Measurements from ENCODE around the gene SCAMP4.
A peak's percentile ranks its signal among the peaks of the same experiment; 100 is the strongest.
"Not testable (repeated sequence)": the region's sequence is repeated elsewhere in the genome, so short reads cannot be mapped to it uniquely, and the experiment has no call there.

The SCAMP4 gene

DNA sequence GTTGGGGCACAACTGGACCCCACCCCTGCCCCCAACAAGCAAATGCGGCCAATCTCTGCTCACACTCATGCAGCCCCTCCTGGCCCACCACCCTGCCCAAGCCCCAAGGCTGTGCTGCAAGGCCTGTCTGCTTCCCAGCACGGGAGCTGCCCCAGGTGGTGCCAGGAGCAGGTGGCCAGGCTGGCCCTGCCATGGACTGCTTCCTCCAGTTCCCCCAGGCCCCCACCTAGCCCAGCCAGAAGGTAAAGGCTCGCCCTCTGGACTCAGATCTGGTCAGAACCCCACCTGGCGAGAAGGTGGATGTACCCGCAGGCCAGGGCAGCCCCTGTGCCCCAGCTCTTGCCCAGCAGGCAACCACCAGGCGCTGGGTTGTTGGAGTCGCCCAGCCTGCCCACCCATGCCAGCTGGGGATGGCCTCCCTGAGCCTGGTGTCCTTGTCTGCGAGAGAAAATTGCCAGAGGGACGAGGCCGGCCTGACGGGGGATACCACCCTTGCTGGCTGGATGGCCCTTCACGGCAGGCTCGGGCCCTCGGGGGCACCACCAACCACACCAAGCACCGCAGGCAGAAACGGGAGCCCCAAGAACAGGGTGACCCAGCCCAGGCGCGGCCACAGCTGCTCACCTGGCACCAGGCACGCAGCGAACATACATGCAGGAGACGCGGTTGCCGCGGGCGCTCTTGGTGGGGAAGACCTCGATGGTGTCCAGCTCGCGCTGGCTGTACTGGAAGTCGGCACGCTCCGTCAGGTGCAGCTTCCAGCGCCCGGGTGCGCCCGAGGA lies 24.4 kb upstream of the SCAMP4 start:
- TF ChIP-seq, protein P1, sequence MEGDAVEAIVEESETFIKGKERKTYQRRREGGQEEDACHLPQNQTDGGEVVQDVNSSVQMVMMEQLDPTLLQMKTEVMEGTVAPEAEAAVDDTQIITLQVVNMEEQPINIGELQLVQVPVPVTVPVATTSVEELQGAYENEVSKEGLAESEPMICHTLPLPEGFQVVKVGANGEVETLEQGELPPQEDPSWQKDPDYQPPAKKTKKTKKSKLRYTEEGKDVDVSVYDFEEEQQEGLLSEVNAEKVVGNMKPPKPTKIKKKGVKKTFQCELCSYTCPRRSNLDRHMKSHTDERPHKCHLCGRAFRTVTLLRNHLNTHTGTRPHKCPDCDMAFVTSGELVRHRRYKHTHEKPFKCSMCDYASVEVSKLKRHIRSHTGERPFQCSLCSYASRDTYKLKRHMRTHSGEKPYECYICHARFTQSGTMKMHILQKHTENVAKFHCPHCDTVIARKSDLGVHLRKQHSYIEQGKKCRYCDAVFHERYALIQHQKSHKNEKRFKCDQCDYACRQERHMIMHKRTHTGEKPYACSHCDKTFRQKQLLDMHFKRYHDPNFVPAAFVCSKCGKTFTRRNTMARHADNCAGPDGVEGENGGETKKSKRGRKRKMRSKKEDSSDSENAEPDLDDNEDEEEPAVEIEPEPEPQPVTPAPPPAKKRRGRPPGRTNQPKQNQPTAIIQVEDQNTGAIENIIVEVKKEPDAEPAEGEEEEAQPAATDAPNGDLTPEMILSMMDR (conservative IDR thresholded peaks at IDR 0.05; ENCODE audit: control insufficient read depth, insufficient read depth, low read depth, low read length): no peak
- H3K4me3 ChIP-seq (ENCODE audit: control insufficient read depth, low read depth, low read length): no peak overlapping the region
- DNase-seq (ENCODE audit: low read depth): no peak

DNA sequence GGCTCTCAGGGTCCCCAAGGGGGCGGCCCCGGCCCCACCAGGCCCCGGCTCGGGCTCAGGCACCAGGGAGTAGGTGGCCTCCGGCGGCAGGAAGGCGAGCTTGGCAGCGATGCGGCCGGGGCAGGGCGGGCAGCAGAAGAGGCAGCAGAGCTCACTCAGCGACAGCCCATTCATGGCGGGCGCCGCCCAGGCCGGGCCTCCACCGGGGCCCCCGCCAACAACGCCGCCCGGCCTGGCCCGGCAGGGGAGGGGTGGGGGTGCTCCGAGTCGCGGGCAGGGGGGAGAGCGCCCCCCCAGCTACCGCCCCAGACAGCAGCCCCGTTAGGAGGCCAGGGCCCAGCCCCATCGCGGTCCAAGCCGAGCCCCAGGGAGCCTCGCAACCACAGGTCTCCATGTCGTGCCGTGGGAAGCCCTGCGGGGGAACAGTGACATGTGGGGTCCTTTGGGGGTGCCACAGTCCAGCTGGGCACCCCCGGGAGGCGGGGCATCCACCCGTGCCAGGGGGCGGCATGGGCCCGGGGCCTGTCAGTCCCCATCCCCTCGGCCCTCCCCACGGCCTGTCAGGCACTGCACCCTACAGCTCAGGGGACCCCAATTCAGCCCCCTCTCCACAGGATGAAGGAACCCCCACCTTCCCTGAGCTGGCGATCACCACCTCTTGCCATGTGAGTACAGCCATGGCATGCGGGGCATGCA lies 23.7 kb upstream of the SCAMP4 start:
- not testable (repeated sequence) for H3K4me3 ChIP-seq (ENCODE audit: control insufficient read depth, low read depth, low read length); DNase-seq (ENCODE audit: low read depth)

DNA sequence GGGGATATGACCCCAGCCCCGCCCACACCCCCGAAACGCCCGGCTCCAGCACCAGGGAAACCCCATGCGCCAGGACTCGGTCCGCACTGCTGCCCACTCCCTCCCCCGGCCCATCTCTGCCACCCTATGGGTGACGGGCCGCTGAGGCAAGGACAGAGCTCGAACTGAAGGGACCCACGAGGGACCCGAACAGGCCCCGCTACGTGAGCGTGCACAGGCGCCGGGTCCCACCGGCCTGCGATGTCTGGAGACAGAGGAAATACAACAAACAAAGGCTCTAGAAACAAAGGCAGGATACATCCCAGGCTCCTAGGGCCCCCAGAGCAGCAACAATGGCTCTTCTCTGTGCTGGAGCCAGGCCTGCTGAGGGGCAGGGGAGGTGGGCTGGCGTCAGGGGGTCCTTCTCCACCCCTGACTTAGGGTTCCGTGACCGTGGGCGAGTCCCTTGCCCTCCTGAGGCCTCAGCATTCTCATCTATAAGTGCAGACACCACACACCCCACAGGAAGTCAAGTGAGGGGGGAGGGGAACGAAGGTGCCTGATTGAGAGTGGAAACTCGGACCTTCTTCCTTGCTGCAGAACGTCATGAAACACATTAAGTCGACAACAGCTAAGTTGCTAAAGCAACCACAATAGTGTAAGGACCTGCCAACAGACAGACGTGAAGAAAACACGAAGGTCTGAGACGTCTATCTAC lies 23.0 kb upstream of the SCAMP4 start:
- no peak overlapping the region for H3K4me3 ChIP-seq (ENCODE audit: control insufficient read depth, low read depth, low read length)
- DNase-seq (ENCODE audit: low read depth): no peak
- TF ChIP-seq, protein P1 (conservative IDR thresholded peaks at IDR 0.05; ENCODE audit: control insufficient read depth, insufficient read depth, low read depth, low read length): no peak

DNA sequence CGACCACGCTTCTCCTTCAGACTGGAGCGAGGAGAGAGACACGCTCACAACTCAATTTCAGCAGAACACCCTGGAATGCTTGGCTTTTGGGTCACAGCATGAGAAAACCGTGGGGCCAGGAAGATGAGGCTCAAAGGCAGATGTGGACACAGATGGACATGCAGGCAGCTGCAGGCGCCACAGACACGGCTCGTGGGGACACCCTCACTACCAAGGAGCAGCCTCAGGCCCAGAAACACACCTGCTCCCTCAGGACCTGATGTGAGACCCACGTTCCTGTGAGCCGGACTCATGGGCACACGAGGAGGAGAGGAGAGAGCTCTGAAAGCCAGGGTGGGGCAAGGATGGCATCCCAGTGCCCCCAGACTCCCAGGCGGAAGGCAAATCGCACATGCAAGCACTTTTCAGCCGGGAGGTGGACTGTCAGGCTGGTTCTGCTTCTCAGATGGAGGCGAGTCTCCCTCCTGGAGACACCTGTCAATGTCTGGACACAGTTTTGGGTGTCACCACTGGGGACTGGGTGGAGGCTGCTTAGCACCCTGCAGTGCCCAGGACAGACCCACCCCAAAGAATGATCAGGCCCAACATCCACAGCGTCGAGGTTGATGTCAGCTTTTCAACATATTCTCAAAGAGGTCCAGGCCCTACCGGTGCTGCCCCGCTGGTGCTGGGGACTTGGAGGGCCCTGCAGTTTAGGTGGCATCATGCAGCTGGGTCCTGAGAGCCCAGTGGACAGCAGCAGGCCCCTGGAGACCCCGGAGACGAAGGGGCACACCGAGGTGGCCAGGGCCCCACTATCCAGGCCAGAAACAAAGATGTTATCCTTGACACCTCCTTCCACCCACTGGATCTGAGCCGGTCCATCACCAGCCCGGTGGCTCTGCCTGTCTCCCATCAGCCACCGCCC lies 22.2 kb upstream of the SCAMP4 start:
- H3K4me3 ChIP-seq (ENCODE audit: control insufficient read depth, low read depth, low read length): peak overlapping the region; percentile 85
- TF ChIP-seq, protein P1 (conservative IDR thresholded peaks at IDR 0.05; ENCODE audit: control insufficient read depth, insufficient read depth, low read depth, low read length): no peak
- no peak for DNase-seq (ENCODE audit: low read depth)

DNA sequence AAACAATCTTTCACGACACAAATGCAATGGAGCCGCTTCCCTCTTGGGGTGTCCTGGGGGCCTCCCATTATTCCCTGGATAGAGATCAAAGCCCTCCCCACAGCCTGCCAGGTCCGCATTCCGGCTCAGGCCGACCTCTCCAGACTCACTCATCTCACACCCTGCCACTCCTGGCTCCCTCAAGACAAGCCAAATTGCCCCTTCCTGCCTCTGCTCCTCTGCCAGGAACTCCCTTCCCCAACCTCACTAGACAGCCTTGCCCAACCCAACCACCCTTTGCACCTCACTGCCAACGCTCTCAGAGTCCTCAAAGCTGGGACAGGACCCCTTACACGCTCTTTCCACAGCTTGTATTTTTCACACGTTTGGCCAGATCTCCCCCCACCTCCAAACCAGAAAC lies 21.4 kb upstream of the SCAMP4 start:
- H3K4me3 ChIP-seq (ENCODE audit: control insufficient read depth, low read depth, low read length): peak overlapping the region; percentile 85
- TF ChIP-seq, protein P1 (conservative IDR thresholded peaks at IDR 0.05; ENCODE audit: control insufficient read depth, insufficient read depth, low read depth, low read length): no peak
- DNase-seq (ENCODE audit: low read depth): no peak

DNA sequence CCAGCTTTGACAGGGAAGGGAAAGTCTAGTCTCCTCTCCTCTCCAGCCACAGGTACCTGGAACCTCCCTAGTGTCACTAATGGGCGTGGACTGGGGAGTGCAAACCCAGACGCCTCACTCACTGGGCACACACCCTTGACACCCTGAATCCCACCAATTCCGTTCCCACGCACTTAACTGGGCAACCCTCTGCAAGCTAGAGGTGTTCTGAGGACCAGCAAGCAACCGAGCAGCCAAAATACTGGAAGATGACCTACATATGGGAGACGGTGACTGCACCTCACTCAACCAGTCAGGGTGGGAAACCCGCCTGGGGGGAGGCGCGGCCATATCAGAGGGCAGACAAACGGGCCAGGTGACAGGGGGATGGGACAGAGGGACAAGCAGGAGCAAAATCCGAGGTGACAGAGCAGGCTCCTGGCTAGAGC lies 20.9 kb upstream of the SCAMP4 start:
- TF ChIP-seq, protein P1 (conservative IDR thresholded peaks at IDR 0.05; ENCODE audit: control insufficient read depth, insufficient read depth, low read depth, low read length): no peak
- no peak for DNase-seq (ENCODE audit: low read depth)
- peak overlapping the region; percentile 85 for H3K4me3 ChIP-seq (ENCODE audit: control insufficient read depth, low read depth, low read length)
